SK-N-MC (cell line): ENCODE results near the gene RAMACL.

Source experiments
- EZH2 ChIP-seq: fragments of 200-600 bp; sonication (generic); IDR thresholded peaks from one replicate; pipeline ENCODE4 v1.6.1; 2017; ENCODE audit warnings: antibody characterized with exemption
- FOXP2 ChIP-seq: optimal IDR thresholded peaks from 2 replicates; pipeline ENCODE3; 2011; ENCODE audit warnings: mild to moderate bottlenecking, moderate library complexity; ENCODE audit not compliant: insufficient read depth; ENCODE audit errors: extremely low read length, control extremely low read depth
- POLR2AphosphoS5 ChIP-seq: IDR thresholded peaks from 2 replicates; pipeline ENCODE4 v1.6.1; 2012; ENCODE audit warnings: mild to moderate bottlenecking, low read depth, low read length, borderline replicate concordance

- TF ChIP-seq EZH2 (no peak), POLR2AphosphoS5 (no peak), FOXP2 (no peak)
Measured at GRCh38 chr6:166540631-166541331, 45.7 kb downstream of the RAMACL start.
